Tibial nerve (tissue), 3 donors: ENCODE results near the gene CEP85L.

Experiments used
- POLR2A ChIP-seq, 2 donors: fragments of 450-650 bp; IDR thresholded peaks; one replicate each; pipeline ENCODE4 v1.6.1; 2017; ENCODE audit warnings: antibody characterized with exemption in 2 of 2, mild to moderate bottlenecking in 2 of 2, moderate library complexity in 2 of 2
- TF ChIP-seq, protein P1 (sequence below), 5 experiments: fragments of 200-600 bp in 3 of 5; fragments of 450-650 bp in 2 of 5; sonication (generic) in 3 of 5; IDR thresholded peaks; one replicate each; pipeline ENCODE4 v1.5.1; 2016 to 2019; ENCODE audit warnings: antibody characterized with exemption in 5 of 5, mild to moderate bottlenecking in 3 of 5, moderate library complexity in 2 of 5

DNA sequence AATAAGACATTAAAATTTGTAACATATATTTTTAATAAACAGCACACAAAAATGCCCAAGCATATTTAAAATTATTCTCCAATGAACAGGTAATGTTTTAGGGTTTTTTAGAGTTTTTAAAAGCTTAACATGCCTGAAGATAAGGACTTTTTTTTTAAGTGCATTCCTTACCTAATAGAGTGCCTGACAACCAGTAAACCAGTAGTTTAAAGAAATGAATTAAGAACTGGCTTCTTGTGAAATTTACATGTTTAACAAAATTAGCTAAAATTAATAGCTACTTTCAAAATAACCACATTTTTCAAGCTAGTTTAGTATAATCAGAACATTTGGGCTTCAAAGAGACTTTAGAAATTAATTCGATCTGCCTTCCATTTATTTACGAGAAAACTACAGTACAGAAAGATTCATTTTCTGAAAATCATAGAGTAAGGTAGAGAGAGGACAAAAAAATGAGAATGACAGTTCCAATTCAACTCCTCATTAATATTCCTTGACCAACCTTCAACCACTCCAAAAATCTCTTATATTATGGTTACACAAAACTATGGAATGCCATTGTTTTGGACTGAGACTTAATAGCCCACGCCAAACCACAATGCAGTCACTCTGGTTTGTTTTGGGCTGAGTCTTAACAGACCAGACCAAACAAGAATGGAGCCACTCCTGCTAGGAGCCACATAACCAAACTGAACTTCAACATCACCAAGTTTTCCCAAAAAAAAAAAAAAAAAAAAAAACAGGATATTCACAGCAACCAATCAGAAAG, 109.0 kb downstream of the CEP85L start:
- TF ChIP-seq, protein P1, sequence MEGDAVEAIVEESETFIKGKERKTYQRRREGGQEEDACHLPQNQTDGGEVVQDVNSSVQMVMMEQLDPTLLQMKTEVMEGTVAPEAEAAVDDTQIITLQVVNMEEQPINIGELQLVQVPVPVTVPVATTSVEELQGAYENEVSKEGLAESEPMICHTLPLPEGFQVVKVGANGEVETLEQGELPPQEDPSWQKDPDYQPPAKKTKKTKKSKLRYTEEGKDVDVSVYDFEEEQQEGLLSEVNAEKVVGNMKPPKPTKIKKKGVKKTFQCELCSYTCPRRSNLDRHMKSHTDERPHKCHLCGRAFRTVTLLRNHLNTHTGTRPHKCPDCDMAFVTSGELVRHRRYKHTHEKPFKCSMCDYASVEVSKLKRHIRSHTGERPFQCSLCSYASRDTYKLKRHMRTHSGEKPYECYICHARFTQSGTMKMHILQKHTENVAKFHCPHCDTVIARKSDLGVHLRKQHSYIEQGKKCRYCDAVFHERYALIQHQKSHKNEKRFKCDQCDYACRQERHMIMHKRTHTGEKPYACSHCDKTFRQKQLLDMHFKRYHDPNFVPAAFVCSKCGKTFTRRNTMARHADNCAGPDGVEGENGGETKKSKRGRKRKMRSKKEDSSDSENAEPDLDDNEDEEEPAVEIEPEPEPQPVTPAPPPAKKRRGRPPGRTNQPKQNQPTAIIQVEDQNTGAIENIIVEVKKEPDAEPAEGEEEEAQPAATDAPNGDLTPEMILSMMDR (IDR thresholded peaks at IDR 0.05): no peak
- no peak for TF ChIP-seq POLR2A (IDR thresholded peaks at IDR 0.05)
